Naive thymus-derived CD8-positive, alpha-beta T cell (primary cell): ENCODE measurements around the gene MYBPC2. TPM values are rescaled to one million over a fixed set of nuclear protein-coding genes. Genes with fewer than 3 reads are reported as not detected.

ENCODE experiments used
- ATAC-seq, 2 donors: fragments of 150-1000 bp; cut with Tn5 transposase in 1 of 2; sonication (Bioruptor Pico), chemical (Tn5 transposase) in 1 of 2; 1 replicate in 1 of 2; 2 replicates in 1 of 2; pipeline ENCODE4 v1.10.0; 2021; ENCODE audit warnings: mild to moderate bottlenecking in 2 of 2, moderate library complexity in 2 of 2
- POLR2A ChIA-PET: fragments of 350-600 bp; sonication (Branson Sonifier 250); formaldehyde crosslinking; loops from one replicate; lab custom pipeline; 2021; ENCODE audit warnings: antibody characterized with exemption; lab: Charles Lee
- DNase-seq, 10 donors: peaks; one replicate each; pipeline versions ENCODE4 v3.0.0 to v3.0.0-alpha.2; 2020 to 2022
- H3K27ac Mint-ChIP-seq, 10 donors: one replicate each; pipeline ENCODE4 v1.8.0; 2020 to 2022; ENCODE audit warnings: mild to moderate bottlenecking in 10 of 10, mixed read lengths in 10 of 10, moderate library complexity in 4 of 10, inconsistent platforms in 1 of 10
- H3K27me3 Mint-ChIP-seq, 5 donors: one replicate each; pipeline ENCODE4 v1.8.0; 2021 to 2022; ENCODE audit warnings: mixed read lengths in 5 of 5
- H3K36me3 Mint-ChIP-seq, 3 donors: one replicate each; pipeline ENCODE4 v1.8.0; 2020 to 2022; ENCODE audit warnings: mixed read lengths in 3 of 3, mild to moderate bottlenecking in 2 of 3, inconsistent platforms in 1 of 3
- H3K4me1 Mint-ChIP-seq, 4 donors: one replicate each; pipeline ENCODE4 v1.8.0; 2021 to 2022; ENCODE audit warnings: mixed read lengths in 4 of 4
- H3K4me3 Mint-ChIP-seq, 10 donors: one replicate each; pipeline ENCODE4 v1.8.0; 2020 to 2022; ENCODE audit warnings: mild to moderate bottlenecking in 10 of 10, mixed read lengths in 10 of 10, moderate library complexity in 6 of 10, inconsistent platforms in 1 of 10
- H3K9me3 Mint-ChIP-seq, 9 donors: one replicate each; pipeline ENCODE4 v1.8.0; 2020 to 2022; ENCODE audit warnings: mixed read lengths in 9 of 9, mild to moderate bottlenecking in 3 of 9, inconsistent platforms in 1 of 9, moderate library complexity in 1 of 9
- polyA plus RNA-seq, 3 donors: library from polyadenylated mRNA; unstranded; fragments of 300-500 nt; fragmentation: Illumina TruSeq; gene quantifications; one replicate each; pipeline ENCODE4 v1.2.3, GENCODE V29; 2021
- total RNA-seq, 8 experiments: library from RNA in 2 of 8; stranded (reverse) in 2 of 8; gene quantifications; one replicate each; pipeline ENCODE4 v1.2.3 and lab custom pipeline; 2021 to 2026

The MYBPC2 gene
- total and polyA plus RNA-seq, 5 experiments from 2014 or later, result not detected

GRCh38 chr19:50458396-50459066, 25.8 kb downstream of the MYBPC2 start:
- POLR2A ChIA-PET, result interaction anchor here (0.6 kb wide), 1 partner anchor 90 kb away, joined by 6 read pairs; no protein-coding TSS in a partner anchor
- H3K4me3 Mint-ChIP-seq, result no peak overlapping the region
- H3K27ac Mint-ChIP-seq, result no peak overlapping the region
- peaks cover 0 to 2% (median 0%) of the 10 kb centered on the region in 3 donors for H3K36me3 Mint-ChIP-seq
- no peaks in the 10 kb centered on the region for H3K9me3 Mint-ChIP-seq
- no peak for ATAC-seq
- peaks cover 0 to 12% (median 5%) of the 10 kb centered on the region in 4 donors for H3K4me1 Mint-ChIP-seq
- H3K27me3 Mint-ChIP-seq, result peaks cover 16 to 46% (median 30%) of the 10 kb centered on the region in 5 donors
- no peak for DNase-seq

GRCh38 chr19:50459067-50459456, 26.4 kb downstream of the MYBPC2 start:
- POLR2A ChIA-PET, result interaction anchor here (0.6 kb wide), 1 partner anchor 91 kb away, joined by 6 read pairs; no protein-coding TSS in a partner anchor
- Mint-ChIP-seq H3K4me3 (no peak overlapping the region), H3K9me3 (no peaks in the 10 kb centered on the region), H3K4me1 (peaks cover 0 to 12% (median 5%) of the 10 kb centered on the region in 4 donors), H3K36me3 (peaks cover 0 to 2% (median 0%) of the 10 kb centered on the region in 3 donors), H3K27me3 (peaks cover 16 to 46% (median 30%) of the 10 kb centered on the region in 5 donors), H3K27ac (no peak overlapping the region)
- ATAC-seq (no peak), DNase-seq (no peak)

- no peak for ATAC-seq
- Mint-ChIP-seq H3K4me3 (no peak overlapping the region), H3K27ac (no peak overlapping the region), H3K4me1 (peaks cover 0 to 12% (median 5%) of the 10 kb centered on the region in 4 donors), H3K36me3 (peaks cover 0 to 2% (median 0%) of the 10 kb centered on the region in 3 donors), H3K27me3 (peaks cover 16 to 47% (median 30%) of the 10 kb centered on the region in 5 donors), H3K9me3 (no peaks in the 10 kb centered on the region)
- POLR2A ChIA-PET, result no interaction called here
- DNase-seq, result no peak
These were observed 26.9 kb downstream of the MYBPC2 start for GRCh38 chr19:50459638-50460037.

GRCh38 chr19:50460161-50460765, 27.6 kb downstream of the MYBPC2 start:
- H3K4me1 Mint-ChIP-seq, result peaks cover 0 to 12% (median 5%) of the 10 kb centered on the region in 4 donors
- DNase-seq (no peak), ATAC-seq (peak in 1 of 2 donors; percentile 35)
- H3K4me3 Mint-ChIP-seq, result peak overlapping the region in 1 of 10 donors; percentile 39
- peak overlapping the region in 1 of 10 donors; percentile 68 for H3K27ac Mint-ChIP-seq
- peaks cover 0 to 2% (median 0%) of the 10 kb centered on the region in 3 donors for H3K36me3 Mint-ChIP-seq
- POLR2A ChIA-PET, result interaction anchor here (0.8 to 3.3 kb wide), 2 partner anchors 91 to 102 kb away, joined by 6 to 15 read pairs; no protein-coding TSS in a partner anchor
- peaks cover 16 to 48% (median 32%) of the 10 kb centered on the region in 5 donors for H3K27me3 Mint-ChIP-seq
- no peaks in the 10 kb centered on the region for H3K9me3 Mint-ChIP-seq

GRCh38 chr19:50461066-50461875, 28.6 kb downstream of the MYBPC2 start:
- H3K27ac Mint-ChIP-seq, result peak overlapping the region in 1 of 10 donors; percentile 1
- peaks cover 0 to 12% (median 5%) of the 10 kb centered on the region in 4 donors for H3K4me1 Mint-ChIP-seq
- peak overlapping the region in 1 of 10 donors; percentile 16 for H3K4me3 Mint-ChIP-seq
- no peaks in the 10 kb centered on the region for H3K9me3 Mint-ChIP-seq
- peak; percentile 74 to 95 for ATAC-seq
- peaks cover 0 to 2% (median 0%) of the 10 kb centered on the region in 3 donors for H3K36me3 Mint-ChIP-seq
- peak; percentile 26 to 74 (median 50) for DNase-seq
- POLR2A ChIA-PET, result interaction anchor here (3.3 kb wide), 1 partner anchor 103 kb away, joined by 15 read pairs; no protein-coding TSS in a partner anchor
- peaks cover 9 to 45% (median 26%) of the 10 kb centered on the region in 5 donors for H3K27me3 Mint-ChIP-seq

GRCh38 chr19:50462970-50463369, 30.3 kb downstream of the MYBPC2 start:
- Mint-ChIP-seq H3K4me3 (no peak overlapping the region), H3K36me3 (peaks cover 0 to 2% (median 0%) of the 10 kb centered on the region in 3 donors), H3K9me3 (no peaks in the 10 kb centered on the region), H3K27ac (no peak overlapping the region), H3K27me3 (peaks cover 5 to 35% (median 22%) of the 10 kb centered on the region in 5 donors), H3K4me1 (peaks cover 0 to 12% (median 5%) of the 10 kb centered on the region in 4 donors)
- DNase-seq (no peak), ATAC-seq (no peak)
- POLR2A ChIA-PET, result interaction anchor here (3.3 kb wide), 1 partner anchor 105 kb away, joined by 15 read pairs; no protein-coding TSS in a partner anchor

- POLR2A ChIA-PET, result no interaction called here
- Mint-ChIP-seq H3K36me3 (peaks cover 0 to 2% (median 0%) of the 10 kb centered on the region in 3 donors), H3K9me3 (no peaks in the 10 kb centered on the region), H3K27ac (no peak overlapping the region), H3K4me3 (no peak overlapping the region), H3K27me3 (peaks cover 6 to 49% (median 22%) of the 10 kb centered on the region in 5 donors), H3K4me1 (peaks cover 0 to 12% (median 5%) of the 10 kb centered on the region in 4 donors)
- DNase-seq (no peak), ATAC-seq (no peak)
These were observed 31.7 kb downstream of the MYBPC2 start for GRCh38 chr19:50464348-50464747.

- Mint-ChIP-seq H3K27ac (no peak overlapping the region), H3K36me3 (peaks cover 0 to 2% (median 0%) of the 10 kb centered on the region in 3 donors), H3K9me3 (no peaks in the 10 kb centered on the region), H3K4me1 (peaks cover 0 to 11% (median 5%) of the 10 kb centered on the region in 4 donors), H3K27me3 (peaks cover 5 to 45% (median 15%) of the 10 kb centered on the region in 5 donors), H3K4me3 (no peak overlapping the region)
- ATAC-seq, result no peak
- POLR2A ChIA-PET, result no interaction called here
- DNase-seq, result no peak
These were observed 32.3 kb downstream of the MYBPC2 start for GRCh38 chr19:50465000-50465399.

- Mint-ChIP-seq H3K36me3 (peaks cover 0 to 2% (median 0%) of the 10 kb centered on the region in 3 donors), H3K4me1 (peaks cover 0 to 5% (median 3%) of the 10 kb centered on the region in 4 donors), H3K9me3 (no peaks in the 10 kb centered on the region), H3K27me3 (peaks cover 5 to 41% (median 15%) of the 10 kb centered on the region in 5 donors), H3K27ac (no peak overlapping the region), H3K4me3 (no peak overlapping the region)
- POLR2A ChIA-PET, result no interaction called here
- ATAC-seq (no peak), DNase-seq (no peak)
These were observed 33.5 kb downstream of the MYBPC2 start for GRCh38 chr19:50465986-50466705.

GRCh38 chr19:50466706-50467039, 34.0 kb downstream of the MYBPC2 start:
- ATAC-seq (no peak), DNase-seq (no peak)
- no peaks in the 10 kb centered on the region for H3K4me1 Mint-ChIP-seq
- H3K4me3 Mint-ChIP-seq, result no peak overlapping the region
- POLR2A ChIA-PET, result no interaction called here
- H3K36me3 Mint-ChIP-seq, result no peaks in the 10 kb centered on the region
- H3K9me3 Mint-ChIP-seq, result no peaks in the 10 kb centered on the region
- H3K27ac Mint-ChIP-seq, result no peak overlapping the region
- H3K27me3 Mint-ChIP-seq, result peaks cover 2 to 41% (median 15%) of the 10 kb centered on the region in 5 donors

- DNase-seq, result no peak
- no peak for ATAC-seq
- POLR2A ChIA-PET, result no interaction called here
- no peaks in the 10 kb centered on the region for H3K4me1 Mint-ChIP-seq
- no peak overlapping the region for H3K4me3 Mint-ChIP-seq
- peak overlapping the region in 1 of 10 donors; percentile 55 for H3K27ac Mint-ChIP-seq
- H3K36me3 Mint-ChIP-seq, result no peaks in the 10 kb centered on the region
- H3K27me3 Mint-ChIP-seq, result peaks cover 2 to 35% (median 12%) of the 10 kb centered on the region in 5 donors
- no peaks in the 10 kb centered on the region for H3K9me3 Mint-ChIP-seq
These were observed 34.9 kb downstream of the MYBPC2 start for GRCh38 chr19:50467566-50467965.

- H3K9me3 Mint-ChIP-seq, result no peaks in the 10 kb centered on the region
- no peak for DNase-seq
- peaks cover 0 to 27% (median 6%) of the 10 kb centered on the region in 5 donors for H3K27me3 Mint-ChIP-seq
- H3K4me1 Mint-ChIP-seq, result no peaks in the 10 kb centered on the region
- POLR2A ChIA-PET, result no interaction called here
- H3K36me3 Mint-ChIP-seq, result no peaks in the 10 kb centered on the region
- no peak overlapping the region for H3K4me3 Mint-ChIP-seq
- H3K27ac Mint-ChIP-seq, result peak overlapping the region in 1 of 10 donors; percentile 8
- no peak for ATAC-seq
These were observed 36.1 kb downstream of the MYBPC2 start for GRCh38 chr19:50468818-50469217.
